ENCODE results near the gene DDIT4L. TPM values are rescaled to one million over a fixed set of nuclear protein-coding genes. Genes with fewer than 3 reads are reported as not detected.

DDIT4L gene
- total and polyA plus RNA-seq, 2 of the 4 experiments (the other 2 are of a cell fraction), result 3.1 to 3.9 TPM

- in situ Hi-C loops (cut with MboI; ENCODE audit: low sequenced_read_pairs), result no loop called here
- intact Hi-C loops (cut with micrococcal nuclease), result no loop called here
- no peaks in the 10 kb centered on the region for H3K36me3 ChIP-seq (ENCODE audit: control insufficient read depth, insufficient read depth, low read length)
Observed at GRCh38 chr4:100177126-100177525, 13.1 kb downstream of the DDIT4L start.

More at GRCh38 chr4:100177126-100177525, 13.1 kb downstream of the DDIT4L start:
- ChIA-PET POLR2A (ENCODE audit: unreplicated experiment) (no interaction called here), CTCF (interaction anchor here (0.9 kb wide), 1 partner anchor 82 kb away, joined by 3 read pairs; no protein-coding TSS in a partner anchor)
- Histone ChIP-seq H4K5ac (ENCODE audit: low read depth, low read length) (no peak overlapping the region), H2AK5ac (ENCODE audit: low read depth, low read length) (no peak overlapping the region), H4K91ac (ENCODE audit: insufficient read depth, low read depth, low read length) (no peak overlapping the region), H3K23ac (ENCODE audit: low read depth, low read length) (no peak overlapping the region), H3K4me2 (ENCODE audit: low read depth, low read length) (no peak overlapping the region), H3K79me1 (ENCODE audit: low read depth in 1 of 2, low read length in 2 of 2) (no peaks in the 10 kb centered on the region), H3K9ac (ENCODE audit: low read depth, low read length) (no peak overlapping the region), H3K9me1 (ENCODE audit: insufficient read depth, low read length) (no peaks in the 10 kb centered on the region), H2BK20ac (ENCODE audit: low read depth, low read length) (no peak overlapping the region), H3K18ac (ENCODE audit: low read depth, low read length) (no peak overlapping the region), H3K56ac (ENCODE audit: extremely low read depth, insufficient read depth, low read length) (no peak overlapping the region), H4K20me1 (ENCODE audit: insufficient read depth, low read length) (no peaks in the 10 kb centered on the region), H3K27me3 (ENCODE audit: control insufficient read depth, insufficient read depth, low read length) (no peaks in the 10 kb centered on the region), H2AK9ac (replicated peaks; ENCODE audit: low read depth, low read length, poor library complexity) (no peak overlapping the region), H3K14ac (replicated peaks; ENCODE audit: low read depth, low read length) (no peak overlapping the region), H4K8ac (ENCODE audit: low read depth in 2 of 2, low read length in 2 of 2) (no peak overlapping the region), H2BK15ac (ENCODE audit: low read depth, low read length) (no peak overlapping the region), H3K4me1 (ENCODE audit: control insufficient read depth, insufficient read depth, low read length) (no peaks in the 10 kb centered on the region), H2AFZ (replicated peaks; ENCODE audit: low read length, poor library complexity) (no peak overlapping the region), H3K4ac (ENCODE audit: low read depth, low read length) (no peak overlapping the region), H2BK5ac (ENCODE audit: low read depth, low read length, poor library complexity, severe bottlenecking) (no peak overlapping the region), H3K27ac (ENCODE audit: insufficient read depth, low read length) (no peak overlapping the region), H3K9me3 (ENCODE audit: control insufficient read depth, insufficient read depth, low read length) (no peaks in the 10 kb centered on the region), H2BK120ac (ENCODE audit: low read depth, low read length) (no peak overlapping the region), H3K4me3 (ENCODE audit: insufficient read depth, low read depth, low read length) (no peak overlapping the region)
- no TSS peak for BruUV-seq (replicated peaks)
- dilution Hi-C loops (cut with HindIII; ENCODE audit: low sequenced_read_pairs, unreplicated experiment), result no loop called here
- TF ChIP-seq RCOR1 (IDR thresholded peaks at IDR 0.05; ENCODE audit: insufficient replicate concordance, low read length), result no peak
- TF ChIP-seq CTCF (conservative IDR thresholded peaks at IDR 0.05; ENCODE audit: low read depth, low read length), result no peak
- TF ChIP-seq CEBPB (IDR thresholded peaks at IDR 0.05; ENCODE audit: low read depth, low read length), result no peak
- no peak for TF ChIP-seq BHLHE40 (IDR thresholded peaks at IDR 0.05; ENCODE audit: low read depth, low read length)
- TF ChIP-seq USF2 (IDR thresholded peaks at IDR 0.05; ENCODE audit: low read depth, low read length), result no peak
- TF ChIP-seq MAZ (IDR thresholded peaks at IDR 0.05; ENCODE audit: borderline replicate concordance, low read depth, low read length), result no peak
- no peak for TF ChIP-seq RAD21 (IDR thresholded peaks at IDR 0.05; ENCODE audit: low read length)
- TF ChIP-seq NFE2L2 (IDR thresholded peaks at IDR 0.05; ENCODE audit: low read depth, low read length), result no peak
- no peak for TF ChIP-seq RFX5 (IDR thresholded peaks at IDR 0.05; ENCODE audit: low read depth, low read length)
- TF ChIP-seq MAFK (IDR thresholded peaks at IDR 0.05; ENCODE audit: low read depth, low read length), result no peak
- no peak for TF ChIP-seq MXI1 (IDR thresholded peaks at IDR 0.05; ENCODE audit: borderline replicate concordance, low read depth, low read length)
- TF ChIP-seq POLR2A (IDR thresholded peaks at IDR 0.05; ENCODE audit: low read depth, low read length), result no peak
- no peak for TF ChIP-seq CHD1 (IDR thresholded peaks at IDR 0.05; ENCODE audit: low read depth, low read length)
- no peak for TF ChIP-seq SMC3 (IDR thresholded peaks at IDR 0.05; ENCODE audit: low read depth, low read length)
- TF ChIP-seq FOS (IDR thresholded peaks at IDR 0.05; ENCODE audit: low read depth, low read length), result no peak
- ATAC-seq (ENCODE audit: low read depth) (no peak), DNase-seq (no peak)
